ENCODE measurements around the gene ZNF740. TPM values are rescaled to one million over a fixed set of nuclear protein-coding genes. Genes with fewer than 3 reads are reported as not detected.

Gene ZNF740
- total RNA-seq, 2 donors from 2014 or later = 27.5 to 32.3 TPM

DNA sequence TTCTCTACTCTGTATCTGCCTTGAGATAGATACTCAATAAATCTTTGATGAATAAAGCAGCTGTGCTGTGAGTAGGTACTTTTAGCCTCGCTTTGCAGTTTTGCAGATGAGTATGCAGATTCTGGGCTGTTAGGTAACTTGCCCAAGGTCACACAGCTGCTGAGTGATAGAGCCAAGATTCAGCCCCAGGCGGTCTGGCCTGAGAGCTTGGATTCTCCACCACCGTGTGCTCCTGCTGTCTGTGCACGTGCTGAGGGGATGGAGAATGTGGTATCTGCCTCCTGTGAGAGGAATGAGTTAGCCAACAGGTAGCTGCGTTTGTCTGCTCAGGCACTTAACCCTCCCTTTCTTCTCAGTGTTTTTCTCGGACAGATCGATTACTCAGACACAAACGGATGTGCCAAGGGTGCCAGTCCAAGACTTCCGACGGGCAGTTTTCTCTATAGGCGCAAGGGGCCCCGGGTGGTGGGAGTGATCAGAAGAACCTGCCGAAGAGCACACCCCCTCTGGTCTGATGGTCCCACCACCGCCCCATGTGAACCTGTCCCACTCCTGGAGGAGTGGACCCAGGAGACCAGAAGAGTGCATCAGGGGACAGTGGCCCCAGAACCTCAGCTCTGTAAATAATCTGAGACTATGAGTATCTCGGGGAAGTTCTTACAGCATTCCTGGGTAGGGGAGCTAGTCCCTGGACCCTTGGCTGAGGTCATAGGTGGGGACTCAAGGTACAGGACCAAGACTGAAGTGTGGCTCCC, 6.8 kb downstream of the ZNF740 start:
- no peak overlapping the region for H3K4me3 ChIP-seq
- TF ChIP-seq, protein P1, sequence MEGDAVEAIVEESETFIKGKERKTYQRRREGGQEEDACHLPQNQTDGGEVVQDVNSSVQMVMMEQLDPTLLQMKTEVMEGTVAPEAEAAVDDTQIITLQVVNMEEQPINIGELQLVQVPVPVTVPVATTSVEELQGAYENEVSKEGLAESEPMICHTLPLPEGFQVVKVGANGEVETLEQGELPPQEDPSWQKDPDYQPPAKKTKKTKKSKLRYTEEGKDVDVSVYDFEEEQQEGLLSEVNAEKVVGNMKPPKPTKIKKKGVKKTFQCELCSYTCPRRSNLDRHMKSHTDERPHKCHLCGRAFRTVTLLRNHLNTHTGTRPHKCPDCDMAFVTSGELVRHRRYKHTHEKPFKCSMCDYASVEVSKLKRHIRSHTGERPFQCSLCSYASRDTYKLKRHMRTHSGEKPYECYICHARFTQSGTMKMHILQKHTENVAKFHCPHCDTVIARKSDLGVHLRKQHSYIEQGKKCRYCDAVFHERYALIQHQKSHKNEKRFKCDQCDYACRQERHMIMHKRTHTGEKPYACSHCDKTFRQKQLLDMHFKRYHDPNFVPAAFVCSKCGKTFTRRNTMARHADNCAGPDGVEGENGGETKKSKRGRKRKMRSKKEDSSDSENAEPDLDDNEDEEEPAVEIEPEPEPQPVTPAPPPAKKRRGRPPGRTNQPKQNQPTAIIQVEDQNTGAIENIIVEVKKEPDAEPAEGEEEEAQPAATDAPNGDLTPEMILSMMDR (IDR thresholded peaks at IDR 0.05) = no peak
- peaks cover 11% of the 10 kb centered on the region for H3K4me1 ChIP-seq
- H3K9me3 ChIP-seq = no peaks in the 10 kb centered on the region
- H3K9ac ChIP-seq (ENCODE audit: low read depth in 2 of 2, low read length in 2 of 2) = no peak overlapping the region
- H3K27ac ChIP-seq = no peak overlapping the region
- intact Hi-C loops (cut with DNase I) = no loop called here
- H3K27me3 ChIP-seq = no peaks in the 10 kb centered on the region
- H3K36me3 ChIP-seq = peaks cover 11% of the 10 kb centered on the region
- DNase-seq = no peak

DNA sequence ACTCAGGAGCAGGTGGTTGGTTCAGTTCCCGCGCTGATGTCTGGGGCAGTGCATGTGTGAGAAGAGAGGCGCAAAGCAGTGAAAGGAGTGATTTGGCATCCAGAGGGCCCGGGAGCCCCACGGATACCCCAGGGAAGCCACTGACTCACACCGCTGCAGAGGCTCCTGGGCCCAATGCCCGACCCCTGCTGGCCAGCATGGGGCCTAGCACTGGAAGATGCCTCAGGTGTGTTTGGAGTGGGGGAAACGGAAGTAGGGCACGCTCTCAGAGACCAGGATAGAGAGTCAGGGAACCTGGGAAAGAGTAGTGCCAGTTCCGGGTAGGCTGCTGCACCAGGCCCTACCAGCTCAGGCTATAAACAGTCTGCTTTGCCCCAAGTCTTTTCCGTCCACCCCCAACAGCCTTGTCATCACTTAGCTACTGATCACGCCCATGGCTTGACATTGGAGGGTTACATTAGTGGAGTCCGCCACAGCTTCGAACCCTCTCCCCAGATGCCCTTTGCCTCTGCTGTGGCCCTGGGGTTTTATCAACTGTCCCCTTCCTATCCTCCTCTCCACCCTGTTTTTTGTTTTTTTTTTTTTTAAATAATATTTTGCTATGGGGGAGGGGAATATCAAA, 9.7 kb downstream of the ZNF740 start:
- Histone ChIP-seq H3K4me3 (no peak overlapping the region), H3K27me3 (no peaks in the 10 kb centered on the region), H3K27ac (no peak overlapping the region), H3K9ac (ENCODE audit: low read depth in 2 of 2, low read length in 2 of 2) (no peak overlapping the region), H3K36me3 (peaks cover 11% of the 10 kb centered on the region), H3K9me3 (no peaks in the 10 kb centered on the region), H3K4me1 (no peaks in the 10 kb centered on the region)
- intact Hi-C loops (cut with DNase I) = no loop called here
- DNase-seq = peak; percentile 43
- TF ChIP-seq, protein P1 (IDR thresholded peaks at IDR 0.05) = peak; percentile 61

DNA sequence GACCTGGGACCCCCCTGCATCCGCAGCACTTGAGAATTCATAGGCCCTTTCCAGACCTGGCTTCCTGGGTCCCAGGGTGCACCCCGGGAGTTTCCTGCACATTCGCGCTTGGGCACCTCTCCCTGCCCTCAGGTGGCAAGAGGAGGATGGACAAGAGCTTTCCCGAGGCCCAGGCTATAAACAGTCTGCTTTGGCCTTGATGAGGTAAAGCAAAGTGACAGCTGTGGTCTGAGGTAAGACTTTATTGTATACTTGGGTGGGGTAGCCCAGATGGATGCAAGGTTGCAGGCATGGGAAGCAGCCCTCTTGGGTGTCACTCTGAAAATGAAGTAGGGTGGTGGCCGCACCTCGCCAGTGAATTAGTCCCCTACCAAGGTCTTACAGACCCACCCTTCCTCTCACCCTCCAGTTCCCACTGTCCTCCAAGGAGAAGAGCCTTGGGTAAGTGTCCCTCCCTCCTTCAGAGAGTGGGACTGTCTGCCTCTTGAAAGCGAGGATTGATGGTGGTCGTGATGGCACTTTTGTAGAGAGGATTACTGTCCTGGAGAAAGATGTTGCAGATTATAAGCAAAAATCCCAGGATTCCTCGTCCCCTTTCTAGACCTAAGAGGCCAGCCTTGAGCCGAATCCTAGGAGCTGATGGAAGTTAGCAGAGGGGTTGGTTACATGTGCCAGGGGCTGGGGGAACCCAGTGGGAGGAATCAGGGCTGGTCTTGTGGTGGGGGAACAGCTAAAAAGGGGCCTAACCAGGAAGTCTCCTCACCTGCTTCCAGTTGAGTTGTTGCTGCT, 10.8 kb downstream of the ZNF740 start:
- H3K9ac ChIP-seq (ENCODE audit: low read depth in 2 of 2, low read length in 2 of 2) = no peak overlapping the region
- intact Hi-C loops (cut with DNase I) = no loop called here

GRCh38 chr12:53191885-53192530, 11.5 kb downstream of the ZNF740 start:
- DNase-seq = no peak
- intact Hi-C loops (cut with DNase I) = no loop called here
- H3K4me3 ChIP-seq = no peak overlapping the region
- H3K27me3 ChIP-seq = no peaks in the 10 kb centered on the region
- H3K9ac ChIP-seq (ENCODE audit: low read depth in 2 of 2, low read length in 2 of 2) = no peak overlapping the region
- H3K36me3 ChIP-seq = no peaks in the 10 kb centered on the region
- H3K4me1 ChIP-seq = no peaks in the 10 kb centered on the region
- TF ChIP-seq, protein P1 (IDR thresholded peaks at IDR 0.05) = no peak
- no peaks in the 10 kb centered on the region for H3K9me3 ChIP-seq
- H3K27ac ChIP-seq = no peak overlapping the region

More for the DNA sequence above, 10.8 kb downstream of the ZNF740 start:
- Histone ChIP-seq H3K27ac (no peak overlapping the region), H3K4me1 (no peaks in the 10 kb centered on the region), H3K36me3 (peaks cover 4% of the 10 kb centered on the region), H3K4me3 (no peak overlapping the region), H3K27me3 (no peaks in the 10 kb centered on the region), H3K9me3 (no peaks in the 10 kb centered on the region)
- no peak for DNase-seq
- TF ChIP-seq, protein P1 (IDR thresholded peaks at IDR 0.05) = no peak

GRCh38 chr12:53192531-53193021, 12.1 kb downstream of the ZNF740 start:
- no peak for DNase-seq
- H3K36me3 ChIP-seq = no peaks in the 10 kb centered on the region

More at GRCh38 chr12:53192531-53193021, 12.1 kb downstream of the ZNF740 start:
- Histone ChIP-seq H3K27me3 (no peaks in the 10 kb centered on the region), H3K9me3 (no peaks in the 10 kb centered on the region), H3K27ac (no peak overlapping the region), H3K9ac (ENCODE audit: low read depth in 2 of 2, low read length in 2 of 2) (no peak overlapping the region), H3K4me1 (peaks cover 4% of the 10 kb centered on the region), H3K4me3 (no peak overlapping the region)
- TF ChIP-seq, protein P1 (IDR thresholded peaks at IDR 0.05) = no peak
- intact Hi-C loops (cut with DNase I) = no loop called here

Measured in colonic mucosa (tissue), 4 donors.